GM19324 (cell line): ENCODE results near the gene MYO5B.
"Not testable (repeated sequence)": the region's sequence is repeated elsewhere in the genome, so short reads cannot be mapped to it uniquely, and the experiment has no call there.

Experiments
- ATAC-seq: cut with Tn5 transposase; IDR thresholded peaks from one replicate; pipeline ENCODE4 v1.9.1; 2021; ENCODE audit warnings: mild to moderate bottlenecking, moderate library complexity; ENCODE audit not compliant: unreplicated experiment, low FRiP score

MYO5B gene

DNA sequence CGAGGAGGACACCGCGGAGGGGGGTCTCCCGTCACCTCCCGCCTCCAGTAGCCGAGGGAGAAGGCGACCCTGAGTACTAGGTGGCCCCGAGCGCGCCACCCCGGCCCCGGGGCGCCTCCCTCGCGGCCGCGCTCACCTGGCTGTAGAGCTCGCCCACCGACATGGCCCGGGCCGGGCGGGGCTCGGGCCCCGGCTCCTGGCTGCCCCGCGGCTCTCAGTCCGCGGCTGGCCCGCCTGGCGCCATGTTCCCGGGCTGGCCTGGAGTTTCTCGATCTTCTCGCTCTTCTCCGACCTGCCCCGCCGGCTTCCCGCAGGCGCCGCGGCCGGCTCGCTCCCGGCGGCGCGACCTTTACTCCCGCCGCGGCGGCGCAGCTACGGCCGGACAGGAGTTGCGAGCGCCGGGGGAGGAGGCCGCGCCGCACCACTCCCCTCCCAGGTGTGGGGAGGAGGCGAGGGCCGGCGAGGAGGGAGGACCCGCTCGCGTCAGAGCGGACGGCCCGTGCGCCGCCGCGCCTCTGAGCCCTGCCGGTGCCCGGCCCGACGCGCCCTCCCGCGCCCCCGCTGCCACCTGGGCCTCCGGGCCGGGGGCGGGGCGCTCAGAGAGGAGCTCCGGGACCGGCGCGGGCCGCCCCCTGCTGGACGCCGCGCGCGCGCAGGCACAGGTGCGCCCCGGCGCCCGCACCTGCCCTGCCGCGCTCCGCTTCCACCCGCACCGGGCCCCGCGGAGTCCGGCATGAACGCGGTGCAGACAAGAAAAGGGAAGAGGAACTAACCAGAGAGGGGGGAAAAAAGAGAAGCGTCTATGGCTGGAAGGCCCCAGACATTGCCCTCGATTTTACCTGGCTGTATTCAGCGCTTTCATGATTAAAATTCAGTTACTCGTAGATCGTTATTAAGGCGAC lies at the start of gene MYO5B:
Gene MYO5B, minus strand, starts transcription at position 517 of the 902 bp plus-strand sequence. Its CDS starts 354 bp downstream, at position 163.
- peak; percentile 80 for ATAC-seq

GRCh38 chr18:50241768-50242167 lies 46.8 kb upstream of the MYO5B start:
- ATAC-seq, result not testable (repeated sequence)

DNA sequence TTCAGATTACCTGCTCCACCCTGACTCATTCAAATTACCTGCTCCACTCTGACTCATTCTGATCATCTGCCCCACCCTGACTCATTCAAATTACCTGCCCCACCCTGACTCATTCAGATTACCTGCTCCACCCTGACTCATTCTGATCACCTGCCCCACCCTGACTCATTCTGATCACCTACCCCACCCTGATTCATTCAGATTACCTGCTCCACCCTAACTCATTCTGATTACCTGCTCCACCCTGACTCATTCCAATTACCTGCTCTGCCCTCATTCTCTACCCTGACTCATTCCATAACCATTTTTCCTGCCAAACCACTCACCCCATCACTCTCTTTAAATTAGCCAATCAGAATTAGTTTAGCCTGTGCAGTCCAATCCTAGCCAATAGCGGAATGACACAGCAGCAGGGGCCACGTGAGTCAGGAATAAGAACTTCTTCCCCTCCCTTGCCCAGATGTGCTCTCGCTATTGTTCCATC lies 45.2 kb upstream of the MYO5B start:
- ATAC-seq, result no peak

- no peak for ATAC-seq
Observed at GRCh38 chr18:50232419-50232818, 37.5 kb upstream of the MYO5B start.

DNA sequence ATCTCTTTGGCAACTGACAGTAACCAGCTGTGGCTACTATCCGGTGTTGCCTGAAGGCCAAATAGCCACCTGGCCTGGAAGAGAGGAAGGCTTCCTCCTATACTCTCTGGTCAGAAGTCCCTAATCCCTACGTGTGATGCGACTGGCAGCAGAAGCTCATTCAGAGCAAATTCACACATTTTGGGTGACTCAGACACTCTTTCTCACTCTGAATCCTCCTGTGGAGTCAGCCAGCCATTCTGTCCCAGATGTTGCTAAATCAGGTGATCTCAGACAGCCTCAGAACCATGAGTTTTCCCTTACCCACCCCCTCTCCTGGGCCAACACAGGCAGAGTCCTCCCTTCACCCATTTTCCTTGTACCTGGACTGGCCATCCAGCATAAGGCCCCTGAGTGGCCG lies 36.7 kb upstream of the MYO5B start:
- ATAC-seq, result no peak

DNA sequence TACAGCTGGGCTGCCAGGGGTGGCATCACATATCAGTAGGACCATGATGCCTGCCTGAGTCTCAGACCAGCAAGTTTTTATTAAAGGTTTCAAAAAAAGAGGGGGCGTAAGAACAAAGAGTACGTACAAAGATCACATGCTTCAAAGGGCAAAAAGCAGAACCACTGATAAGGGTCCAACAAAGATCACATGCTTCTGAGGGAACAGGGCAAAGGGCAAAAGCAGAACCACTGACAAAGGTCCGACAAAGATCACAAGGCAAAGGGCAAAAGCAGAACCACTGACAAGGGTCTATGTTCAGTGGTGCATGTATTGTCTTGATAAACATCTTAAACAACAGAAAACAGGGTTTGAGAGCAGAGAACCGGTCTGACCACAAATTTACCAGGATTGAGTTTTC lies 25.3 kb upstream of the MYO5B start:
- not testable (repeated sequence) for ATAC-seq

GRCh38 chr18:50218432-50219197 lies 23.7 kb upstream of the MYO5B start:
- peak; percentile 75 for ATAC-seq

GRCh38 chr18:50209311-50209710 lies 14.4 kb upstream of the MYO5B start:
- ATAC-seq, result no peak

GRCh38 chr18:50207722-50208121 lies 12.8 kb upstream of the MYO5B start:
- no peak for ATAC-seq

GRCh38 chr18:50203801-50204604 lies 9.1 kb upstream of the MYO5B start:
- ATAC-seq, result no peak

DNA sequence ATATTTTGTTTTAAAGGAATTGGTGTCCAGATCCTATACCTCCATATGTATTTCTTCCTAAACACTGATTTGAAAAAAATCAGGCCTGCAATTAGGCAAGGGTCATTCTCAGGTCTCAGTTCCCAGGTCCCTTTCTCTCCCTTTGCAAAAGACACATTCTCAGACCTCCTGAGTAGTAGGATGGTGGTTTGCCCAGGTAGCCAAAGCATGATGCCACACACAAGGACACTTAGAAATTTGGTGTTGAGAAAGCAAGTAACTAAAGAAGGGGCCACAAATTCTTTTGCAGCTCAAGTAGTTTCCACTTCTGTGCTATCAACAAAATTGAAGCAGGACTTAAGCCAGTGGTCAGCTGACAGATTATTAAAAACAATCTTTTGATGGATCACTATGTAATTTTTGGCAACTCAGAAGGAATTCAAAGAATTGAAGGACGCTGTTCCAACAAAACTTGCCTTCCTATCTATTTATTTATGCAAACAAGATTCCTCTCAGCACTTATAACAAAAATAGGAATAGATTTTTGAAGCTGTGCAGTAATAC lies 6.6 kb upstream of the MYO5B start:
- ATAC-seq, result no peak

GRCh38 chr18:50199921-50200320 lies 5.0 kb upstream of the MYO5B start:
- ATAC-seq, result no peak

DNA sequence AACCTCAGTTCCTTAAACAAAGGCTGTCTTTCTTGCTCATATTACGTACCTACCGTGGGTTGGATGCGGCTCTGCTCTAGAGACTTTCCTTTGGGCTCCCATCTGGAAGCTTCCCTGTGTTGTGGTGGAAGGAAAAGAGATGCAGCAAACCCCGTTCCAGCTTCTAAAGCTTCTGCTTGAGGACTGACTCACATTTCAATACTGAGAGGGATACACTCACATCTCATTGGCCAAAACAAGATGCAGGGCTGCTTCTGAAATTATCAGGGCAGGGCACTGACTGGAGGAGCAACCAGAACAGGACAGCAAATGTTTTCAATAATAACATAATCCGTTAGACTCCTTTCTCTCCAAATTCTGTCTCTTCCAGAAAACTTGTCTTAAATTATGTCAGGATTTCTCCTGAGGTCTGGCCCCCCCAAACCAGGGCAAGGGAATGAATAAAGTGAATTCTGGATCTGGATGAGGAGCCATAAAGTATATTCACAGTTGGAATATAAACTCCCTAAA lies 4.5 kb upstream of the MYO5B start:
- ATAC-seq, result no peak

- ATAC-seq, result no peak
Observed at GRCh38 chr18:50196261-50196660, 1.3 kb upstream of the MYO5B start.

DNA sequence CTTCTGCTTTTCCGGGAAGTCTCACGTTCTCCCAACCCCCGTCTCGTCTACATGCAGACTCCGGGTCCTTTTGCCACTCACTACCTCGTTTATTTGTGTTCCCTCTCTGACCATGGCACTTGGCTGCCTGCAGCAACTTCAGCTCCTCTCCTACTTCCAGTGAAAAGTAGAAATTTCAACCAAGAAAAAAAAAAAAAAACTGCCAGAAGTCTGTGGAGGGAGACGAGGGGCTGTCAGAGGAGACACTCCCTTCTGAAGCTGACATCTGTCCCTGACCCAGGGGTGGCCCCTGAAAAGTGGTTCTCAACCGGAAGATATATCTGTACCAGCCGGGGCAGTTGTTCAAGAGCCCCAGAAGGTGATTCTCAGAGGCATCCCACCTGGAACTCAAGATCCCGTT lies 742 bp upstream of the MYO5B start:
- ATAC-seq, result no peak

- ATAC-seq, result no peak
Observed at GRCh38 chr18:50193796-50194630, 934 bp downstream of the MYO5B start.

DNA sequence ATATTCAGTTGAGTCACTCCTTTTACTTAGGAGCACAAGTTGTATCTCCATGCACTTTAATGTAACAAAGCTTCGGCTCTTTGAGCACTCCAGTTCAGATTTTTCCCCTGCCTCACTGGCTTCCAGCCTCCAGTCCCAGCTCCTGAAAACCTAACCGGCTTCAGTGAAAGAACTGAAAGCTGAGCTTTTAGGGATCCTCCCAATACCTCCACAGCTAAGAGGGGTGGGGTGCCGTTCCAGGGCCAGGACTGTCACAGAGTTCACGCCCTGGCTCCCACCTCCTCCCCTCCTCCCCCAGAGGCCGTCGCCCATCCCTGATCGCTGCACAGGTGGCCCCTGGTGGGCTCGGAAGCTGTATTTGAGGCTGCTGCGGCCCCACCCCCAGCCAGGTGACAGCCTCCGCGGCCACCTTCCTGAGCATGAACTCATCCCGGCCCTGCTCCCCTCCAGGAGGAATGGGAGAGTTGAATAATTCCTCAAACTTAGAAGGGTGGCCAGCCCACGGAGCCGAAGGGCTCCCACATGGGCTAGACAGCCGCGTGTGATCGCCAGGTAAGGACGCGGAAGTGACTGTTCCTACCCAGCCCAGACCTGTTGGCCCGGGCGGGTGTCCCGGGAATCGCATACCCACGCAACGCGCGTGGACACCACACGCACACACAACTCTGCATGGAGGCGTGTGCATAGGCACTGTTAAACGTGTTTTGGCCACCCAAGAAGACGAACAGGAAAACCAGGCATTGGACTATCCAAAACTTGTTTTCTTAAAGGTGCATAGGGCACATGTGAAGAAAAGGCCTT lies 1.8 kb downstream of the MYO5B start:
- no peak for ATAC-seq

GRCh38 chr18:50190926-50191325 lies 4.0 kb downstream of the MYO5B start:
- no peak for ATAC-seq
